Mammary epithelial cell (primary cell): ENCODE data around the gene PCBP1.

Experiments
- EZH2 ChIP-seq: IDR thresholded peaks from 2 replicates; pipeline ENCODE4 v1.6.1; 2012; ENCODE audit warnings: low read length, inconsistent platforms, borderline replicate concordance
- TF ChIP-seq, protein P1 (sequence below), 2 donors: IDR thresholded peaks in 1 of 2; conservative IDR thresholded peaks in 1 of 2; 2 replicates each; pipeline ENCODE4 v1.5.1; 2011 to 2012; ENCODE audit warnings: inconsistent platforms in 2 of 2, low read length in 2 of 2, mild to moderate bottlenecking in 2 of 2, control low read depth in 1 of 2, low read depth in 1 of 2; ENCODE audit not compliant: insufficient read depth in 1 of 2; ENCODE audit errors: extremely low read depth in 1 of 2

DNA sequence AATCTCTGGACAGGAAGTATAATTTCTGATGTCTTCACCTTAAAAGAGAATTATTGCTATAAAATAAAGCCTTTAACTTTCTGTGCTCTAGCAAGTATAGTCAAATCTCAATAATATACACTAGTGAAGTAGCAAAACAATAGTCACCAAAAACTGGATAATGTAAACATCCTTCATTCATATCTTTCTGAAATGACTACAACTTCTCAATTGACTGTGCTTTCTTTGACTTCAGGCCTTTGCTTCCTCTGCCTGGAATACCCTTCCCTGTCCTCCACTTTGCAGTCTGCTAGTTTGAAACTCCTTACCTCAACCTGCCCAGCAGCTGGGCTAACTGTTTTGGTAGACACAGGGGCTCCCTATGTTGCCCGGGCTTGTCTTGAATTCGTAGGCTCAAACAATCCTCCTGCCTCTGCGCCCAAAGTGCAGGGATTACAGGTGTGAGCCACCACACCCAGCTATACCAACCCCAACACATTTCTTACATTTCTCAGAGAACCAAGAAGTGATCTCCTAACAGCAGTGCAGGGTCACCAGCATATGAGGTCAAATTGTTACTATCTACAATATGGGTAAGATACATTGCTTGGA lies 6.6 kb upstream of the PCBP1 start:
- TF ChIP-seq, protein P1, sequence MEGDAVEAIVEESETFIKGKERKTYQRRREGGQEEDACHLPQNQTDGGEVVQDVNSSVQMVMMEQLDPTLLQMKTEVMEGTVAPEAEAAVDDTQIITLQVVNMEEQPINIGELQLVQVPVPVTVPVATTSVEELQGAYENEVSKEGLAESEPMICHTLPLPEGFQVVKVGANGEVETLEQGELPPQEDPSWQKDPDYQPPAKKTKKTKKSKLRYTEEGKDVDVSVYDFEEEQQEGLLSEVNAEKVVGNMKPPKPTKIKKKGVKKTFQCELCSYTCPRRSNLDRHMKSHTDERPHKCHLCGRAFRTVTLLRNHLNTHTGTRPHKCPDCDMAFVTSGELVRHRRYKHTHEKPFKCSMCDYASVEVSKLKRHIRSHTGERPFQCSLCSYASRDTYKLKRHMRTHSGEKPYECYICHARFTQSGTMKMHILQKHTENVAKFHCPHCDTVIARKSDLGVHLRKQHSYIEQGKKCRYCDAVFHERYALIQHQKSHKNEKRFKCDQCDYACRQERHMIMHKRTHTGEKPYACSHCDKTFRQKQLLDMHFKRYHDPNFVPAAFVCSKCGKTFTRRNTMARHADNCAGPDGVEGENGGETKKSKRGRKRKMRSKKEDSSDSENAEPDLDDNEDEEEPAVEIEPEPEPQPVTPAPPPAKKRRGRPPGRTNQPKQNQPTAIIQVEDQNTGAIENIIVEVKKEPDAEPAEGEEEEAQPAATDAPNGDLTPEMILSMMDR (conservative IDR thresholded peaks at IDR 0.05 in 1 of 2, IDR thresholded peaks at IDR 0.05 in 1 of 2; ENCODE audit: extremely low read depth in 1 of 2, insufficient read depth in 1 of 2, low read depth in 1 of 2, low read length in 2 of 2) = no peak
- TF ChIP-seq EZH2 = no peak
